Measurements from ENCODE around the gene ZNF214. TPM values are rescaled to one million over a fixed set of nuclear protein-coding genes. Genes with fewer than 3 reads are reported as not detected.

ZNF214 gene
- polyA plus RNA-seq, 1 experiment, result 3.4 TPM

DNA sequence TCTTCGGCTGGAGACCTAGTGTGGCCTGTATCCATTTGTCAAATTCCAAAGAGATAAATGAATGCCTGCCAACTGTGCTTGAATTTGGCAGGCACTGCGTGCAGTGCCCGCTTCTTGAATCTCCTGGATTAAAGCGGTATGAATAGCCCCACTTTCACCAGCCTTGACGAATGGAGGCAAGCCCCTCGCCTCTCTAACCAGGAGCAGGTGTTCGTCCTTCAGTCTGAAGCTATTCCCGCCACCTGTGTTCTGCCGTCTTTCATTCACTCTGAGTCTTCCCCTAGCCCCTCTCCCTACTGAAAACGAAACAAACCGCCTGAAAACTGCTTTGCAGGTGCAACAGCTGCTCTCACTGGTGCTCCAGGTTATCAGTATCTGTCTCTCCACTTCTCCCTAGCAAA, 11.3 kb upstream of the ZNF214 start:
- POLR2A ChIA-PET, result no interaction called here
- Histone ChIP-seq H3K27me3 (ENCODE audit: control insufficient read depth, insufficient read depth, low read length) (peaks cover 11% of the 10 kb centered on the region), H3K9me3 (ENCODE audit: control insufficient read depth, insufficient read depth, low read length) (no peaks in the 10 kb centered on the region), H3K4me3 (ENCODE audit: low read depth, low read length) (no peak overlapping the region), H3K27ac (ENCODE audit: low read depth, low read length) (no peak overlapping the region)
- TF ChIP-seq, protein P1, sequence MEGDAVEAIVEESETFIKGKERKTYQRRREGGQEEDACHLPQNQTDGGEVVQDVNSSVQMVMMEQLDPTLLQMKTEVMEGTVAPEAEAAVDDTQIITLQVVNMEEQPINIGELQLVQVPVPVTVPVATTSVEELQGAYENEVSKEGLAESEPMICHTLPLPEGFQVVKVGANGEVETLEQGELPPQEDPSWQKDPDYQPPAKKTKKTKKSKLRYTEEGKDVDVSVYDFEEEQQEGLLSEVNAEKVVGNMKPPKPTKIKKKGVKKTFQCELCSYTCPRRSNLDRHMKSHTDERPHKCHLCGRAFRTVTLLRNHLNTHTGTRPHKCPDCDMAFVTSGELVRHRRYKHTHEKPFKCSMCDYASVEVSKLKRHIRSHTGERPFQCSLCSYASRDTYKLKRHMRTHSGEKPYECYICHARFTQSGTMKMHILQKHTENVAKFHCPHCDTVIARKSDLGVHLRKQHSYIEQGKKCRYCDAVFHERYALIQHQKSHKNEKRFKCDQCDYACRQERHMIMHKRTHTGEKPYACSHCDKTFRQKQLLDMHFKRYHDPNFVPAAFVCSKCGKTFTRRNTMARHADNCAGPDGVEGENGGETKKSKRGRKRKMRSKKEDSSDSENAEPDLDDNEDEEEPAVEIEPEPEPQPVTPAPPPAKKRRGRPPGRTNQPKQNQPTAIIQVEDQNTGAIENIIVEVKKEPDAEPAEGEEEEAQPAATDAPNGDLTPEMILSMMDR (IDR thresholded peaks at IDR 0.05; ENCODE audit: low read depth, low read length), result no peak
- CTCF ChIA-PET, result no interaction called here
- no peak for DNase-seq (ENCODE audit: low read depth, low spot score)

DNA sequence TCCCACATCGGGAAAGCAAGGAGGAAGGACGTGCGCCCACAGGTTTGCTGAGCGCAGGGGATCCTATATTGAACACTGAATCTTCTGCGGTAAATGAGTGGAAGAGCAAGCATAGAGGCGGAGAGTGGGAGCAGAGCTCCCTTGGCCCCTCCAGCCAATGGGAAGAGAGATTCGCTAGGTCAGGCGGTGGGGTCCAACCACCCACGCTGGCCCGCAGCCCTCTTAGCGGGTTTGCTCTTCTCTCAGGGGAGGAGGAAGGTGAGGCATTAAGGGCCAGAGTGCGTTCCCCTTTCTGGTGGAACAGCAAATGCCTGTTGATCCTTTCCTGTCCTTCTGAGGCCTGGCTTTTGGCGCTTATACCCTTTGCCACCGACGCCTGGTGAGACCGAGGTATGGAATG, 10.7 kb upstream of the ZNF214 start:
- Histone ChIP-seq H3K27ac (ENCODE audit: low read depth, low read length) (no peak overlapping the region), H3K4me3 (ENCODE audit: low read depth, low read length) (no peak overlapping the region), H3K27me3 (ENCODE audit: control insufficient read depth, insufficient read depth, low read length) (peaks cover 11% of the 10 kb centered on the region), H3K9me3 (ENCODE audit: control insufficient read depth, insufficient read depth, low read length) (no peaks in the 10 kb centered on the region)
- DNase-seq (ENCODE audit: low read depth, low spot score), result no peak
- TF ChIP-seq, protein P1 (IDR thresholded peaks at IDR 0.05; ENCODE audit: low read depth, low read length), result no peak
- ChIA-PET CTCF (no interaction called here), POLR2A (no interaction called here)

DNA sequence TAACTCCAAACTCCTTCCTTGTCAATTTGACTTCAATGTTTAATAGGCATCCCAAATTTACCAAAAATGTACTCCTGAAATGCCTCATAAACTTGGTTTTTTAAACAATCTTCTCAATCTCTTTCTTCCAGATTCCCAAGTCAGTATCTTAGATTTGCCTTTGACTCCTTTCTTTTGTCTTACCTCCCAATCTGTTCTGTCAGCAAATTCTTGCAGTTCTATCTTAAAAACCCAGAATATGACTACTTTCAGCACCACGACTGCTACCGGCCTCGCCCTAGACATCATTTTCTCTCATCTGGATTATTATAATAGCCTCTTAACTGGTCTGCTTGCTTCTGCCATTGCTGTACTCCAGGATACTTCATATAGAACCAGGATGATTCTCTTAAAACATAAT, 8.0 kb upstream of the ZNF214 start:
- ChIA-PET CTCF (no interaction called here), POLR2A (no interaction called here)
- H3K9me3 ChIP-seq (ENCODE audit: control insufficient read depth, insufficient read depth, low read length), result no peaks in the 10 kb centered on the region
- no peak for DNase-seq (ENCODE audit: low read depth, low spot score)
- no peak overlapping the region for H3K4me3 ChIP-seq (ENCODE audit: low read depth, low read length)
- no peak overlapping the region for H3K27ac ChIP-seq (ENCODE audit: low read depth, low read length)
- TF ChIP-seq, protein P1 (IDR thresholded peaks at IDR 0.05; ENCODE audit: low read depth, low read length), result no peak
- H3K27me3 ChIP-seq (ENCODE audit: control insufficient read depth, insufficient read depth, low read length), result peaks cover 11% of the 10 kb centered on the region

DNA sequence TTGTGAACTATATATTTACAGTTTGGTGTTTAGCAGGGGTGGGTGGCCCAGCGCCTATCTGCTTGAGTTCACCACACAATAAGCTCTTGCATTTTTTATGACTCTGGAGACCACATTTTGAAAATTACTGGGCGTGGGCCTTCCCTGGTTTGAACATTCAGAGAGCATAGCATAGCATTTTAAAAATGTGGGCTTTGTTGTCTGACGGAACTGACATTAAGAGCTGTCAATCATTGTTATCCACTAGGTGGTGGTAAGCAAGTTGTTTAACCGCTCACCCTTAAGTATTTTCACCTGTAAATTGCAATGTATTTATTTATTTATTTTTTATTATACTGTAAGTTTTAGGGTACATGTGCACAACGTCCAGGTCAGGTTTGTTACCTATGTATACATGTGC, 1.2 kb upstream of the ZNF214 start:
- DNase-seq (ENCODE audit: low read depth, low spot score), result no peak
- ChIA-PET CTCF (interaction anchor here (0.5 to 1.7 kb wide), 4 partner anchors 14 to 1077 kb away, joined by 3 to 7 read pairs (median 6); no protein-coding TSS in a partner anchor), POLR2A (interaction anchor here (2.4 kb wide), 1 partner anchor 30 kb away, joined by 17 read pairs; no protein-coding TSS in a partner anchor)
- H3K4me3 ChIP-seq (ENCODE audit: low read depth, low read length), result no peak overlapping the region
- no peak overlapping the region for H3K27ac ChIP-seq (ENCODE audit: low read depth, low read length)
- no peaks in the 10 kb centered on the region for H3K27me3 ChIP-seq (ENCODE audit: control insufficient read depth, insufficient read depth, low read length)
- H3K9me3 ChIP-seq (ENCODE audit: control insufficient read depth, insufficient read depth, low read length), result no peaks in the 10 kb centered on the region
- TF ChIP-seq, protein P1 (IDR thresholded peaks at IDR 0.05; ENCODE audit: low read depth, low read length), result no peak

DNA sequence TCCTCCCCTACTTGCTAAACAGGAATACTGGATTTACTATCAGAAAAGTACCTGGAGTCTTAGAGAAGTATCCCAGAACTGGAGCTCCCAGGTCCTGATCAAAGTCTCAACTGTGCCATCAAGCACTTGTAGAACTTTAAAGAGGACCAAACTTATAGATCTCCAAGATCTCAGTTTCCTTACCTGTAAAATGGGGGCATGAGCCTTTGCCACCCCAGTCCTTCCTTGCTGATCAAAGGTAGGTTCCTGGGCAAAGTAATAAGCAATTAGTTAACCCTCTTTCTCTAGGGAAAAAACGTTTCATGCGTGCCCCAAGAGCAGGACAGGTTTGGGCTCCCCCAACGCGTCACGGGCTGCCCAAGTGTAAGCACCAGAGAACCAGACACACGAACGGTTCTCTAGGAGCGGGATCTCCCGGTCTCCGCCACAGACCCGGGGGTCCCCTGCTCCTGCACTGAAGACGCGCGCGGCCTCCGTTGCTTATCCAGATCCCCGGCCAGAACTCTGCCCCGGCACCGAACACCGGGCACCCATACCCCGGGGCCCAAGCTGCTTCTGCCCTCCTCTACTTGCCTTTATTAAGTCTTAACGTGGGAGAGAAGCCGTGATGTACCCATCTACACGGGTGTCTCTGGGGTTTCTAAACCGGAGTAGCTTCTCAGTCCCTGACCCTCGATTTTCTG, 505 bp downstream of the ZNF214 start:
- CTCF ChIA-PET, result interaction anchor here (1.2 kb wide), 1 partner anchor 207 kb away, joined by 6 read pairs; no protein-coding TSS in a partner anchor

More for the DNA sequence above, 505 bp downstream of the ZNF214 start:
- POLR2A ChIA-PET, result interaction anchor here (0.9 to 2.4 kb wide), 2 partner anchors 26 to 28 kb away, joined by 4 to 17 read pairs; no protein-coding TSS in a partner anchor
- H3K4me3 ChIP-seq (ENCODE audit: low read depth, low read length), result peak overlapping the region; percentile 90
- DNase-seq (ENCODE audit: low read depth, low spot score), result no peak
- H3K9me3 ChIP-seq (ENCODE audit: control insufficient read depth, insufficient read depth, low read length), result no peaks in the 10 kb centered on the region
- peak overlapping the region; percentile 80 for H3K27ac ChIP-seq (ENCODE audit: low read depth, low read length)
- TF ChIP-seq, protein P1 (IDR thresholded peaks at IDR 0.05; ENCODE audit: low read depth, low read length), result no peak
- no peaks in the 10 kb centered on the region for H3K27me3 ChIP-seq (ENCODE audit: control insufficient read depth, insufficient read depth, low read length)

Data from AG04450 (cell line).